ENCODE results near the gene PLEKHG4B.
"Not testable (repeated sequence)": the region's sequence is repeated elsewhere in the genome, so short reads cannot be mapped to it uniquely, and the experiment has no call there.

The PLEKHG4B gene

GRCh38 chr5:204966-205670, 113.2 kb downstream of the PLEKHG4B start:
- DNase-seq = no peak

- DNase-seq = no peak
These were observed 114.4 kb downstream of the PLEKHG4B start for GRCh38 chr5:206406-206805.

- no peak for DNase-seq
These were observed 115.1 kb downstream of the PLEKHG4B start for GRCh38 chr5:206927-207536.

- DNase-seq = no peak
These were observed 115.6 kb downstream of the PLEKHG4B start for GRCh38 chr5:207599-207998.

GRCh38 chr5:208449-209114, 116.6 kb downstream of the PLEKHG4B start:
- no peak for DNase-seq

- no peak for DNase-seq
These were observed 121.9 kb downstream of the PLEKHG4B start for GRCh38 chr5:213803-214395.

- not testable (repeated sequence) for DNase-seq
These were observed 123.3 kb downstream of the PLEKHG4B start for GRCh38 chr5:215256-215655.

- DNase-seq = not testable (repeated sequence)
These were observed 124.1 kb downstream of the PLEKHG4B start for GRCh38 chr5:216076-216475.

GRCh38 chr5:217494-218456, 125.8 kb downstream of the PLEKHG4B start, which contains the start of the genes CCDC127 and SDHA:
TSS of gene CCDC127 (minus strand) at chr5:218153. CDS start at chr5:216849, 1,304 bp downstream.
TSS of gene SDHA (plus strand) at chr5:218320. CDS start at chr5:218356, 36 bp downstream.
- peak; percentile 97 for DNase-seq

- DNase-seq = peak; percentile 56
These were observed 126.7 kb downstream of the PLEKHG4B start for GRCh38 chr5:218457-219291.

- peak; percentile 62 for DNase-seq
These were observed 127.5 kb downstream of the PLEKHG4B start for GRCh38 chr5:219460-219863.

GRCh38 chr5:219991-220390, 128.0 kb downstream of the PLEKHG4B start:
- DNase-seq = peak; percentile 77

- not testable (repeated sequence) for DNase-seq
These were observed 131.2 kb downstream of the PLEKHG4B start for GRCh38 chr5:222951-223715.

GRCh38 chr5:223791-224190, 131.8 kb downstream of the PLEKHG4B start:
- DNase-seq = no peak

- DNase-seq = no peak
These were observed 133.4 kb downstream of the PLEKHG4B start for GRCh38 chr5:225334-225733.

GRCh38 chr5:227375-227774, 135.4 kb downstream of the PLEKHG4B start:
- DNase-seq = not testable (repeated sequence)

GRCh38 chr5:228886-229285, 136.9 kb downstream of the PLEKHG4B start:
- DNase-seq = no peak

- DNase-seq = no peak
These were observed 138.7 kb downstream of the PLEKHG4B start for GRCh38 chr5:230711-231110.

GRCh38 chr5:231661-232060, 139.7 kb downstream of the PLEKHG4B start:
- DNase-seq = no peak

- not testable (repeated sequence) for DNase-seq
These were observed 141.5 kb downstream of the PLEKHG4B start for GRCh38 chr5:233426-233825.

Measured in OCI-M1 (cell line).